ENCODE measurements around the gene ZNF358.

Gene ZNF358

DNA sequence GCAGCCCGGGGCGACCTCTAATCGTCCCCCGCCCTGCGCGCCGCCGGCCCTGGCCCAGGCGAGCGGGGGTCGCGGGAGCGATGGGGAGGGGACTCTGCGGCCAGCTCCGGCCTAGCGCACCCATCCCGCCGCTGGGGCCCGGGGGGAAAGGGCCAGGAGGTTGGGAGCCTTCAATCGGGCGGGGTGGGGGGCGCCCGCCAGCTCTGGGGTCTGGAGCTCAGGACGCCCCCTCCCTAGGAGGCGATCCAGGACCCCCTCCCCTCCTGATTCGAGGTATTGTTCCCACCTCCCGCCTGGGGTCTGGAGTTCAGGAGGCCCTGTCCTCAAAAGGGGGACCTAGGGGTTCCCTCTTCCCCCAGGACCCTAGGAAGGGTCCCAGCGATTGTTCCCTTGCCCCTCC is 430 bp downstream of the ZNF358 start:
- TF ChIP-seq POLR2AphosphoS5 (IDR thresholded peaks at IDR 0.05; ENCODE audit: low read depth, low read length) (no peak), TAF1 (IDR thresholded peaks at IDR 0.05; ENCODE audit: borderline replicate concordance, insufficient read depth, low read length) (no peak), FOXP2 (optimal IDR thresholded peaks at IDR 0.05; ENCODE audit: borderline replicate concordance, extremely low read depth, extremely low read length, insufficient read depth) (no peak), SIN3A (IDR thresholded peaks at IDR 0.05; ENCODE audit: borderline replicate concordance, insufficient read depth, low read length) (no peak)
- TF ChIP-seq, protein P1, sequence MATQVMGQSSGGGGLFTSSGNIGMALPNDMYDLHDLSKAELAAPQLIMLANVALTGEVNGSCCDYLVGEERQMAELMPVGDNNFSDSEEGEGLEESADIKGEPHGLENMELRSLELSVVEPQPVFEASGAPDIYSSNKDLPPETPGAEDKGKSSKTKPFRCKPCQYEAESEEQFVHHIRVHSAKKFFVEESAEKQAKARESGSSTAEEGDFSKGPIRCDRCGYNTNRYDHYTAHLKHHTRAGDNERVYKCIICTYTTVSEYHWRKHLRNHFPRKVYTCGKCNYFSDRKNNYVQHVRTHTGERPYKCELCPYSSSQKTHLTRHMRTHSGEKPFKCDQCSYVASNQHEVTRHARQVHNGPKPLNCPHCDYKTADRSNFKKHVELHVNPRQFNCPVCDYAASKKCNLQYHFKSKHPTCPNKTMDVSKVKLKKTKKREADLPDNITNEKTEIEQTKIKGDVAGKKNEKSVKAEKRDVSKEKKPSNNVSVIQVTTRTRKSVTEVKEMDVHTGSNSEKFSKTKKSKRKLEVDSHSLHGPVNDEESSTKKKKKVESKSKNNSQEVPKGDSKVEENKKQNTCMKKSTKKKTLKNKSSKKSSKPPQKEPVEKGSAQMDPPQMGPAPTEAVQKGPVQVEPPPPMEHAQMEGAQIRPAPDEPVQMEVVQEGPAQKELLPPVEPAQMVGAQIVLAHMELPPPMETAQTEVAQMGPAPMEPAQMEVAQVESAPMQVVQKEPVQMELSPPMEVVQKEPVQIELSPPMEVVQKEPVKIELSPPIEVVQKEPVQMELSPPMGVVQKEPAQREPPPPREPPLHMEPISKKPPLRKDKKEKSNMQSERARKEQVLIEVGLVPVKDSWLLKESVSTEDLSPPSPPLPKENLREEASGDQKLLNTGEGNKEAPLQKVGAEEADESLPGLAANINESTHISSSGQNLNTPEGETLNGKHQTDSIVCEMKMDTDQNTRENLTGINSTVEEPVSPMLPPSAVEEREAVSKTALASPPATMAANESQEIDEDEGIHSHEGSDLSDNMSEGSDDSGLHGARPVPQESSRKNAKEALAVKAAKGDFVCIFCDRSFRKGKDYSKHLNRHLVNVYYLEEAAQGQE (IDR thresholded peaks at IDR 0.05; ENCODE audit: insufficient read depth in 1 of 2, low read depth in 2 of 2, low read length in 2 of 2) = no peak

DNA sequence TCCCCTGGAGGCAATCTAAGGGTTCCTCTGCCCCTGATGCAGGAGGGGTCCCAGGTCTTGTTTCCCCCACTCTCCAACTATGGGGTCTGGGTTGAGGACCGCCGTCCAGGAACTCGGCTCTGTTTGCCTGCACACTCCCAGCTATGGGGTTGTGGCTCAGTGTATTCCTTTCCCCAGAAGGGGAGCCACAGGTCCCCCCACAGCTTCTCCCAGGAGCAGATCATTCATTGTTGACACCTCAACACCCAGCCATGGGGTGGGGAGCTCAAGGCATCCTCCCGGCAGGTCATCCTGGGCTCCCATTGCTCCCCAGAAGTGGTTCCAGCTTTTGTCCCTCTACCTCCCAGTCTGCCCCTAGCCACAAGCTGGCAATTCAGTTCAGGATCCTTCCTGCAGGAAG is 975 bp downstream of the ZNF358 start:
- TF ChIP-seq FOXP2 (optimal IDR thresholded peaks at IDR 0.05; ENCODE audit: borderline replicate concordance, extremely low read depth, extremely low read length, insufficient read depth) = no peak
- no peak for TF ChIP-seq POLR2AphosphoS5 (IDR thresholded peaks at IDR 0.05; ENCODE audit: low read depth, low read length)
- TF ChIP-seq, protein P1 (IDR thresholded peaks at IDR 0.05; ENCODE audit: insufficient read depth in 1 of 2, low read depth in 2 of 2, low read length in 2 of 2) = no peak
- no peak for TF ChIP-seq TAF1 (IDR thresholded peaks at IDR 0.05; ENCODE audit: borderline replicate concordance, insufficient read depth, low read length)
- TF ChIP-seq SIN3A (IDR thresholded peaks at IDR 0.05; ENCODE audit: borderline replicate concordance, insufficient read depth, low read length) = no peak

DNA sequence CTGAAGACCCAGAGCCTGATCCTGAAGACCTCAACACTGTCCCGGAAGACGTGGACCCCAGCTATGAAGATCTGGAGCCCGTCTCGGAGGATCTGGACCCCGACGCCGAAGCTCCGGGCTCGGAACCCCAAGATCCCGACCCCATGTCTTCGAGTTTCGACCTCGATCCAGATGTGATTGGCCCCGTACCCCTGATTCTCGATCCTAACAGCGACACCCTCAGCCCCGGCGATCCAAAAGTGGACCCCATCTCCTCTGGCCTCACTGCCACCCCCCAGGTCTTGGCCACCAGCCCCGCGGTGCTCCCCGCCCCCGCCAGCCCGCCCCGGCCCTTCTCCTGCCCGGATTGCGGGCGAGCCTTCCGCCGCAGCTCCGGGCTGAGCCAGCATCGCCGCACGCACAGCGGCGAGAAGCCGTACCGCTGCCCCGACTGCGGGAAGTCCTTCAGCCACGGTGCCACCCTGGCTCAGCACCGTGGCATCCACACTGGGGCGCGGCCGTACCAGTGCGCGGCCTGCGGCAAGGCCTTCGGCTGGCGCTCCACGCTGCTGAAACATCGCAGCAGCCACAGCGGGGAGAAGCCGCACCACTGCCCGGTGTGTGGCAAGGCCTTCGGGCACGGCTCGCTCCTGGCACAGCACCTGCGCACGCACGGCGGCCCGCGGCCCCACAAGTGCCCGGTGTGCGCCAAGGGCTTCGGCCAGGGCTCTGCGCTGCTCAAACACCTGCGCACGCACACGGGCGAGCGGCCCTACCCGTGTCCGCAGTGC is 3.6 kb downstream of the ZNF358 start:
- TF ChIP-seq TAF1 (IDR thresholded peaks at IDR 0.05; ENCODE audit: borderline replicate concordance, insufficient read depth, low read length) (no peak), POLR2AphosphoS5 (IDR thresholded peaks at IDR 0.05; ENCODE audit: low read depth, low read length) (no peak), SIN3A (IDR thresholded peaks at IDR 0.05; ENCODE audit: borderline replicate concordance, insufficient read depth, low read length) (no peak), FOXP2 (optimal IDR thresholded peaks at IDR 0.05; ENCODE audit: borderline replicate concordance, extremely low read depth, extremely low read length, insufficient read depth) (no peak)
- TF ChIP-seq, protein P1 (IDR thresholded peaks at IDR 0.05; ENCODE audit: insufficient read depth in 1 of 2, low read depth in 2 of 2, low read length in 2 of 2) = no peak

DNA sequence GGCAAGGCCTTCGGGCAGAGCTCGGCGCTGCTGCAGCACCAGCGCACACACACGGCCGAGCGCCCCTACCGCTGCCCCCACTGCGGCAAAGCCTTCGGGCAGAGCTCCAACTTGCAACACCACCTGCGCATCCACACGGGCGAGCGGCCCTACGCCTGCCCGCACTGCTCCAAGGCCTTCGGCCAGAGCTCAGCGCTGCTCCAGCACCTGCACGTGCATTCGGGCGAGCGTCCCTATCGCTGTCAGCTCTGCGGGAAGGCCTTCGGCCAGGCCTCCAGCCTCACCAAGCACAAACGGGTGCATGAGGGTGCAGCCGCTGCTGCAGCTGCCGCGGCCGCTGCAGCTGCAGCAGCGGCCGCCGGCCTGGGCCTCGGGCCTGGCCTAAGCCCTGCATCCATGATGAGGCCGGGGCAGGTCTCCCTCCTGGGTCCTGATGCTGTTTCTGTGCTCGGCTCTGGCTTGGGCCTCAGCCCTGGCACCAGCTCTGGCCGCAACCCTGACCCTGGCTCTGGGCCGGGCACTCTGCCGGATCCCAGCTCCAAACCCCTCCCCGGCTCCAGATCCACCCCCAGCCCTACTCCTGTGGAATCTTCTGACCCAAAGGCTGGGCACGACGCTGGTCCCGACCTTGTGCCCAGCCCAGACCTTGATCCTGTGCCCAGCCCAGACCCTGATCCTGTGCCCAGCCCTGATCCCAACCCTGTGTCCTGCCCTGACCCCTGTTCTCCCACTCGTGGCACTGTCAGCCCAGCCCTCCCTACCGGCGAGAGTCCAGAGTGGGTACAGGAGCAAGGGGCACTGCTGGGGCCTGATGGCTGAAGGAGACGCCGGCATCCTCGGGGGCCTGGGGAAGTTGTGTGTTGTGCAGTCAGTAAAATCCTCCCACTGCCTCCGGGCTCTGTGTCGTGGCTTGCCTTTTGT is 4.5 kb downstream of the ZNF358 start:
- TF ChIP-seq POLR2AphosphoS5 (IDR thresholded peaks at IDR 0.05; ENCODE audit: low read depth, low read length) (no peak), FOXP2 (optimal IDR thresholded peaks at IDR 0.05; ENCODE audit: borderline replicate concordance, extremely low read depth, extremely low read length, insufficient read depth) (no peak), TAF1 (IDR thresholded peaks at IDR 0.05; ENCODE audit: borderline replicate concordance, insufficient read depth, low read length) (no peak), SIN3A (IDR thresholded peaks at IDR 0.05; ENCODE audit: borderline replicate concordance, insufficient read depth, low read length) (no peak)
- TF ChIP-seq, protein P1 (IDR thresholded peaks at IDR 0.05; ENCODE audit: insufficient read depth in 1 of 2, low read depth in 2 of 2, low read length in 2 of 2) = no peak

All from PFSK-1 (cell line).